Erythroblast (primary cell): ENCODE data around the gene RBM10.

Experiments used
- GATA1 ChIP-seq: IDR thresholded peaks from 2 replicates; pipeline ENCODE4 v1.6.1; 2011; ENCODE audit warnings: low read depth, mild to moderate bottlenecking, control low read depth, low read length, moderate library complexity
- POLR2A ChIP-seq: IDR thresholded peaks from 2 replicates; pipeline ENCODE4 v1.6.1; 2011; ENCODE audit warnings: mild to moderate bottlenecking, low read length

- TF ChIP-seq POLR2A, result no peak
- no peak for TF ChIP-seq GATA1
Observed at GRCh38 chrX:47191331-47191730, 46.3 kb downstream of the RBM10 start.
